GM18526 (cell line): ENCODE results near the gene KSR2.

Source experiments
- POLR2A ChIP-seq: IDR thresholded peaks from 3 replicates; pipeline ENCODE4 v1.6.1; 2011; ENCODE audit not compliant: insufficient read length; ENCODE audit errors: extremely low read depth

KSR2 gene

GRCh38 chr12:117498256-117498655 lies 470.5 kb downstream of the KSR2 start:
- no peak for TF ChIP-seq POLR2A

- TF ChIP-seq POLR2A, result no peak
Observed at GRCh38 chr12:117497407-117497806, 471.4 kb downstream of the KSR2 start.

GRCh38 chr12:117494833-117495655 lies 473.7 kb downstream of the KSR2 start:
- no peak for TF ChIP-seq POLR2A

- no peak for TF ChIP-seq POLR2A
Observed at GRCh38 chr12:117491711-117492110, 477.1 kb downstream of the KSR2 start.

- no peak for TF ChIP-seq POLR2A
Observed at GRCh38 chr12:117490130-117490529, 478.7 kb downstream of the KSR2 start.

GRCh38 chr12:117489671-117490070 lies 479.1 kb downstream of the KSR2 start:
- no peak for TF ChIP-seq POLR2A

GRCh38 chr12:117486840-117487659 lies 481.7 kb downstream of the KSR2 start:
- no peak for TF ChIP-seq POLR2A

- TF ChIP-seq POLR2A, result no peak
Observed at GRCh38 chr12:117485984-117486839, 482.6 kb downstream of the KSR2 start.

GRCh38 chr12:117484901-117485300 lies 483.9 kb downstream of the KSR2 start:
- no peak for TF ChIP-seq POLR2A

GRCh38 chr12:117483501-117483900 lies 485.3 kb downstream of the KSR2 start:
- TF ChIP-seq POLR2A, result no peak

- no peak for TF ChIP-seq POLR2A
Observed at GRCh38 chr12:117481470-117481869, 487.3 kb downstream of the KSR2 start.

GRCh38 chr12:117476341-117476740 lies 492.4 kb downstream of the KSR2 start:
- TF ChIP-seq POLR2A, result no peak

- TF ChIP-seq POLR2A, result no peak
Observed at GRCh38 chr12:117473856-117474255, 494.9 kb downstream of the KSR2 start.

GRCh38 chr12:117472983-117473382 lies 495.8 kb downstream of the KSR2 start:
- no peak for TF ChIP-seq POLR2A

GRCh38 chr12:117470804-117471203 lies 498.0 kb downstream of the KSR2 start:
- TF ChIP-seq POLR2A, result no peak
